ENCODE measurements around the gene HPSE2. TPM values are rescaled to one million over a fixed set of nuclear protein-coding genes. Genes with fewer than 3 reads are reported as not detected.

HPSE2 gene
- polyA plus RNA-seq, 3 donors = 0.65 to 1.4 (median 0.92) TPM

- DNase-seq (ENCODE audit: extremely low read depth in 1 of 11, low read depth in 9 of 11, low spot score in 4 of 11) = no peak
Observed at GRCh38 chr10:98664329-98665042, 571.2 kb downstream of the HPSE2 start.

- no peak for DNase-seq (ENCODE audit: extremely low read depth in 1 of 11, low read depth in 9 of 11, low spot score in 4 of 11)
Observed at GRCh38 chr10:98659951-98660350, 575.7 kb downstream of the HPSE2 start.

- DNase-seq (ENCODE audit: extremely low read depth in 1 of 11, low read depth in 9 of 11, low spot score in 4 of 11) = no peak
Observed at GRCh38 chr10:98655492-98655891, 580.2 kb downstream of the HPSE2 start.

- no peak for DNase-seq (ENCODE audit: extremely low read depth in 1 of 11, low read depth in 9 of 11, low spot score in 4 of 11)
Observed at GRCh38 chr10:98649170-98649569, 586.5 kb downstream of the HPSE2 start.

- peak in 1 of 11 donors; percentile 26 for DNase-seq (ENCODE audit: extremely low read depth in 1 of 11, low read depth in 9 of 11, low spot score in 4 of 11)
Observed at GRCh38 chr10:98646998-98647917, 588.4 kb downstream of the HPSE2 start.

- no peak for DNase-seq (ENCODE audit: extremely low read depth in 1 of 11, low read depth in 9 of 11, low spot score in 4 of 11)
Observed at GRCh38 chr10:98644466-98644865, 591.2 kb downstream of the HPSE2 start.

GRCh38 chr10:98642281-98642680 lies 593.4 kb downstream of the HPSE2 start:
- DNase-seq (ENCODE audit: extremely low read depth in 1 of 11, low read depth in 9 of 11, low spot score in 4 of 11) = no peak

GRCh38 chr10:98638920-98639319 lies 596.7 kb downstream of the HPSE2 start:
- DNase-seq (ENCODE audit: extremely low read depth in 1 of 11, low read depth in 9 of 11, low spot score in 4 of 11) = no peak

GRCh38 chr10:98636921-98637329 lies 598.7 kb downstream of the HPSE2 start:
- DNase-seq (ENCODE audit: extremely low read depth in 1 of 11, low read depth in 9 of 11, low spot score in 4 of 11) = no peak

- DNase-seq (ENCODE audit: extremely low read depth in 1 of 11, low read depth in 9 of 11, low spot score in 4 of 11) = no peak
Observed at GRCh38 chr10:98632456-98633150, 603.0 kb downstream of the HPSE2 start.

- DNase-seq (ENCODE audit: extremely low read depth in 1 of 11, low read depth in 9 of 11, low spot score in 4 of 11) = no peak
Observed at GRCh38 chr10:98628206-98628605, 607.4 kb downstream of the HPSE2 start.

- DNase-seq (ENCODE audit: extremely low read depth in 1 of 11, low read depth in 9 of 11, low spot score in 4 of 11) = no peak
Observed at GRCh38 chr10:98627711-98628110, 607.9 kb downstream of the HPSE2 start.

GRCh38 chr10:98624963-98625362 lies 610.7 kb downstream of the HPSE2 start:
- no peak for DNase-seq (ENCODE audit: extremely low read depth in 1 of 11, low read depth in 9 of 11, low spot score in 4 of 11)

- no peak for DNase-seq (ENCODE audit: extremely low read depth in 1 of 11, low read depth in 9 of 11, low spot score in 4 of 11)
Observed at GRCh38 chr10:98623176-98623575, 612.5 kb downstream of the HPSE2 start.

- DNase-seq (ENCODE audit: extremely low read depth in 1 of 11, low read depth in 9 of 11, low spot score in 4 of 11) = no peak
Observed at GRCh38 chr10:98621630-98622029, 614.0 kb downstream of the HPSE2 start.

- no peak for DNase-seq (ENCODE audit: extremely low read depth in 1 of 11, low read depth in 9 of 11, low spot score in 4 of 11)
Observed at GRCh38 chr10:98620503-98620902, 615.1 kb downstream of the HPSE2 start.

- DNase-seq (ENCODE audit: extremely low read depth in 1 of 11, low read depth in 9 of 11, low spot score in 4 of 11) = no peak
Observed at GRCh38 chr10:98619446-98619845, 616.2 kb downstream of the HPSE2 start.

- DNase-seq (ENCODE audit: extremely low read depth in 1 of 11, low read depth in 9 of 11, low spot score in 4 of 11) = peak in 1 of 11 donors; percentile 18
Observed at GRCh38 chr10:98617906-98618520, 617.6 kb downstream of the HPSE2 start.

GRCh38 chr10:98613446-98613845 lies 622.2 kb downstream of the HPSE2 start:
- no peak for DNase-seq (ENCODE audit: extremely low read depth in 1 of 11, low read depth in 9 of 11, low spot score in 4 of 11)
